ENCODE measurements around the gene SLC36A1.

Gene SLC36A1

GRCh38 chr5:151454166-151454565, 6.8 kb downstream of the SLC36A1 start:
- no peak for DNase-seq

DNA sequence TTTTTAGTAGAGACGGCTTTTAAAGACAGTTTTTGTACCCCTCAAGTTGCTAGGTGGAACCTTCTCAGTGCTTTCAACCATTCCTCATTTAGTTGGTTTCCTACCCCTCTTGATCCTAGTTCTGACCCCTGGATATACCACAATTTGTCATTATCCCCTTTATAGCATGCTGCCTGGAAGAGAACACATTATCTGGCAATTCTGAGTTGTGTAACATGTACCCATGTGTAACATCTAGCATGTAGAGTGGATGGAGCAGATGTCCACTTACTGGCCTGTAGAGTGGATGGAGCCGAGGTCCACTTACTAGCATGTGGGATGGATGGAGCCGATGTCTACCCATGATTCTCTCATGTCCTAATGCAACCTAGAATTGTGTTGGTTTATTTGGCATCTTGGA, 7.5 kb downstream of the SLC36A1 start:
- no peak for DNase-seq

- no peak for DNase-seq
Measured at GRCh38 chr5:151456321-151456940, 9.0 kb downstream of the SLC36A1 start.

DNA sequence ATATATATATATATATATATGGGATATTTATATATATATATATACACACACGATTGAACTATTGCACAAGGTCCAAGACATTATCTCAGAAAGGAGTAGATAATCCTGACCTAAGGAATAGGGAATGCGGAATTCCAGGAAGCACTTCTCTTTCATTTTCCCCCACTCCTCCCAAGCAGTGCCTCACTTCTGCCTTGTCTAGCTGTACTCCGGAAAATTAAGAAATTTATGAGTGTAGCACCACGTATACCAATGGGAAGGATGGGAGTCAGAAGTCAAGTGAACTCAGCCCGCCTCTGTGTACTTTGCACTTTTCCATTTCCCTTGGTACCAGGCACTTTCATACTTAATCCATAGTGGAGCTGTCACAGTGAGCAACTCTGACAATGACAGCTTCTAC, 10.9 kb downstream of the SLC36A1 start:
- no peak for DNase-seq

GRCh38 chr5:151459680-151460324, 12.4 kb downstream of the SLC36A1 start:
- no peak for DNase-seq

DNA sequence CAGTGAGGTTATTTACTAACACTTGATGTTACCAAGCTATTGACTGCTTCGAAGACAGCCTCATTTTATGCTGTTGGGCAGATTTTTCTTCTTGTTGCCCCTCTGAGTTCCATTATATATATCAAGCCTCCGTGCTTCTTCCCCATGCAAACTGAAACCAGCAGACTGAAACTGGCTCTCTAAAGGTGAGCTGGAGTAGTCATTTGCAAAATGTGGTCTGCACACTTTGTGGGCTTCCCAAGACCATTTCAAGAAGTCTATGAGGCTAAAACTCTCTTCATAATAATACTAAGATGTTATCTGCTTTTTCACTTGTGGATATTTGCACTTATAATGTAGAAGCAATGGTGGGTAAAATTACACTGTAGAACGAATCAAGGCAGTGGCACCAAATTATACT, 13.9 kb downstream of the SLC36A1 start:
- DNase-seq = no peak

- DNase-seq = no peak
Measured at GRCh38 chr5:151463137-151464029, 16.0 kb downstream of the SLC36A1 start.

DNA sequence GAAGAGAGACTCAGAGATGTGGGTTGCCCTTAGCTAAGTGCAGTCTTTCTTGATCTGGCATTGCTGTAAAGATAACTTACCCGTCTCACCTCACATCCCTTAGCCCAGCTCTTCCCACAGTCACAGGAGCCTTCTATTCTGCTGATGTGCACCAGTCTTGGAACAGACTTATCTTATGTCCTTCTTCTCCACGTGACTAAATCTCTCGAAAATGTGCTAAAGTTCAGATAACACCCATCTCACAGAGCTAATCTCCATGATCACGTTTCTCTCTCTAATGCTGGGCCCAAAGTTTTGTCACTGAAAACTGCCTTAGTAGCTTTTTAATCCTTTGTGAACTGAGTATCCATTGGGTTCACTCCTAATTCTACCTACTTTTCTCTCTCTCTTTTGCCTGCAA, 16.7 kb downstream of the SLC36A1 start:
- DNase-seq = no peak

- DNase-seq = no peak
Measured at GRCh38 chr5:151465476-151465875, 18.1 kb downstream of the SLC36A1 start.

DNA sequence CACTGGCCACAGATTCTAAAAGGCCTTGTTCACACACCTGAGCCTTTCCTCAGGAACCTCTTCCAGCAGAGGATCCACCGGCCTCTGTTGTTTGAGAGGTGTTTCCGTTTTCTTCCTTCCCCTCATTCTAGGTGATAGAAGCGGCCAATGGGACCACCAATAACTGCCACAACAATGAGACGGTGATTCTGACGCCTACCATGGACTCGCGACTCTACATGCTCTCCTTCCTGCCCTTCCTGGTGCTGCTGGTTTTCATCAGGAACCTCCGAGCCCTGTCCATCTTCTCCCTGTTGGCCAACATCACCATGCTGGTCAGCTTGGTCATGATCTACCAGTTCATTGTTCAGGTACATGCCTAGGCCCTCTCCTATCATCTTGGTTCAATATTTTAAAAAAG, 20.2 kb downstream of the SLC36A1 start:
- DNase-seq = no peak

- no peak for DNase-seq
Measured at GRCh38 chr5:151469386-151469785, 22.0 kb downstream of the SLC36A1 start.

GRCh38 chr5:151469992-151470391, 22.6 kb downstream of the SLC36A1 start:
- peak; percentile 87 for DNase-seq

DNA sequence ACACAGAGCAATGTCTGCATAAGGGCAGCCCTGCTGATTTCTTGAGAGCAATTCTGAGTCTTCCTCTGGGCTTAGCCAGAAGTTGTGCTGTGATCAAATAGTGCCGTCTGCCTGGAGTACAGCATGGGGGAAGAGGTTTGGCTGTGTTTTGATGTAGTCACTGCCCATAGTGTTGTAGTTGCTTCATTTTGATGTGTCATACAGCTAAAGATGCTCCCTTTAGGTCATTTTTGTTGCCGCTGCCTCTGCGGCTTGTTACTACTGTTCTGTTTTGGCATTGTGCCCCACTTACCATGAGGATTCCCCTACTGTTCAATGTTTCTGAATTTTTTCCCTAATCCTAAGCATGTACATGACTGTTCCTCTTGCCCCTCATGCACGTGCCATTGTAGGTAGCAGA, 23.0 kb downstream of the SLC36A1 start:
- DNase-seq = peak; percentile 69

DNA sequence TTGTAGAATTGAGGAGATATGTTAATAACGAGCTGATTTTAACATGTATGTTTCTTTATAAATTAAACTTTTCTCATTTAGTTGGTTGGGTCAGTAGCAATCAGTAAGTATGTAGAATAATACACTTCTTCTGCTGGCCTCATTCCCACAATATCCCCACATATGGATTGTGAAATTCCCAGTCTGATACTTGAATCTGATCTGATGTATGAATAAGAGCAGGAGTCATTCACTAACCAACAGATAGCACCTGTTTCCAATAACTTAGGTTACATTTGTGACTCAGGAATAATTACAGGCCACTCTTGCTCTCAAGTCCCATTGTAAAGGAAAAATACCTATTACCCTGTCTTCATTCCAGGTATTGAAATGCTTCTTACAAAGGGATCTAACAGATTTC, 23.9 kb downstream of the SLC36A1 start:
- peak; percentile 8 for DNase-seq

DNA sequence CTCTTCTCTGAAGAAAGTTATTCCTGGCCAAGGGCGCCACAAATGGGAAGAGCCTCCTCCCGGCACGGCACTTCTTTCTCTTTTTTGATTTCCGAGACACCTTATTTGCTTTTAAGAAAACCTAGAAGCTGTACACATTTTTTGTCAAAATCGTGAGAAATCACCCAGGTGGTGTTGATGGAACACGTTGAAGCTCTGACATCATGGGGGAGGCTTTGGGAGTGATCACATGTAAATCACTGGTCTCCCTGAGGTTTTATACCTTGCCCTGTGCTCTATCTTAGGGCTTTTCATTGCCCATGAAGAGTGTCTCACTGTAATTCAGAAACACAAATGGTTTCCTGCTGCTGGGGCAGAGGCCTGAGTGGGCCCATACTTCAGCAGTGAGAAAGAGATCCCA, 27.4 kb downstream of the SLC36A1 start:
- no peak for DNase-seq

DNA sequence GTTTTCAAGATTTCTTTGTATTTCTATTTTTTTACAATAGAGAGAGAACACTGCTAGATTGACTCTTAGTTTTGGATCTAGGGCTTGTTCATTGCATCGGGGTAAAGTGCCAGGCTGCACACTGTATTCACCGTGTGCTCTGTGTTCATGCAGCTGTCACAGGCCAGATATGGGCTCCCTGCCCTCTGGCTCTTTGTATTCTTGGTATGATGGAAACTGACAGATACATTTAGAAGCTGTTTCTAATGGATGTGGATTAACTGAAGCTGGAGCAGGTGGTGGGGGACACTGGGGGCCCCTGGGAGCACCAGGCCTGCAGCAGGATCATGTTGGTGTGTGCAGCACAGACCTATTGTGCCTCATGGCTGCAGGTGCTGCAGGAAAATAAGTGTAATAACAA, 28.0 kb downstream of the SLC36A1 start:
- no peak for DNase-seq

DNA sequence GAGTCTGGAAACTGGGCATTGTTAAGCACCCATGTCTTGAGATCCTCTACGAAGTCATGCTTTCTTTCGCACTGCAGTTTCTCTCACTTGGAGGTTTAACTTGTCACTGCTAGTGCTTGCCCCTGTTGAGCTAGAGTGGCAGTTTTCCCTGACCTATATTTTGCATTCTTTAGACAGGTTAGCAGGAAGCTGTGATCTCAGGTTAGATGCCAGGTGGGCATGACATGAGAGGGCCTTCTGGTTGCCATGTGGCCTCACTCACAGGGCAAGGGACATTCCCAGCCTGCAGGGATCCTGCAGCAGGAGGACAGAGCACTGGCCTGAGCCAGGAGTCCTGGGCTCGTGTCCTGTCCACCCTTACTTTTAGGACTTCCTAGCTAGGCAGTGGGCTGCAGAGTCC, 28.6 kb downstream of the SLC36A1 start:
- no peak for DNase-seq

- no peak for DNase-seq
Measured at GRCh38 chr5:151477101-151477500, 29.7 kb downstream of the SLC36A1 start.

DNA sequence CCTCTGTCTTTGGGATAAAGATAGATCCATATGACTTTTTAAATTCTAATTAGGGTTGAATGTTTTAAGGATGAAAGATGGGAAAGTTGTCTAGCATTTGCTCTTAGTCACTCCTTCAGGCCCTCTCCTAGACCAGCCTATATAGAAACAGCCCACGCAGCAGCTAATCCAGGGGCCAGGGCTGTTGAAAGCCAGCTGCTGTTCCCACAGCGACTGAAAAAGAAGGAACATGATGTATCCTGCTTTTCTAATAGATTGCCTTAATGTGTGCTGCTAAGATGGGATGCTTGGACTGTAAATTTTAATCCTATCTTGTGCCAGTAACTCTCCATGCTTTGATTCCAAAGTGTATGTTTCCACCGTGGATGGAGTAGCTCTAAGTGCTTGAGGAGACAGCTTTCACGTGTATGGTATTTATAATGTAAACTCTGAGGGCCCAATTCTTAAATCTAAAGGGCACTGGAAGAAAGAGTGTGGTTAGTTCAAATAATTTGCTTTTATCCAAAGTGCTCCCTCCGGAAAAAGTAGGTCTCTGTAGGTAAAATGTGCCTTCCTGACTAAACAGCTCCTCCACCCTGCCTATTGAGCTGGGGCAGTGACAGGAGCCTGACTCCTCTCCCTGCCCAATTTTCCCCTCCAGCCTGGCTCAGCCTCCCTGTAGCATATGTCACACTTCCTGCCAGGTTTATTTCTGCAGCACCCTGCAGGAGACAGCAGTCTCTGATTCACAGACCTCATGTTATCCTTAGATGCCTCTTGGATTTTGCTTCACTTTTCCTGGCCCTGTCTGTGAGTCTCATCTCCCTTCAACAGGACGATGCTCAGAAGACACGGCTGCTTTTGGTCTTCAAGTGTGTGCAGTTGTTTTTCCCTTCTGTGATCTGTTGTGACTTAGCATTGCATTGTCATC, 33.2 kb downstream of the SLC36A1 start:
- DNase-seq = no peak

DNA sequence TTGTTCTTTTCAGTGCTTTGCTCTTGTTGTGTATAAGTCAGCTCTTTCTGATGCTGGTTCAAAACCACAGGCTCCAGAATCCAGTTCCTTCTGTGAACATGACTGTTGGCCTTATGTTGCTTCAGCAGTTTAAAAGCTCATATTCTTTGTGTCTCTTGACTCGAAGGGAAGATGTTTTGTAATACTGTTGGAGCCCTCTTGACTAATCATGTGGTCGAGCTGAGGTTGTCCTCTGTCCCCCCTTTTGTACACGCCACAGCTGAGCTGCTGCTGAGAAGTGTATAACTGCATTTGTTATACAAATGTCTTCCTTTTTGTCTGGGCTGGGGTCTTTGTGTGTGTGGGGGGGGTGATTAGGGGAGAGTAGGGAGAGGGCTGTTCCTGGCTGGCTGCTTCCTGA, 35.8 kb downstream of the SLC36A1 start:
- no peak for DNase-seq

GRCh38 chr5:151483647-151484046, 36.2 kb downstream of the SLC36A1 start:
- no peak for DNase-seq

DNA sequence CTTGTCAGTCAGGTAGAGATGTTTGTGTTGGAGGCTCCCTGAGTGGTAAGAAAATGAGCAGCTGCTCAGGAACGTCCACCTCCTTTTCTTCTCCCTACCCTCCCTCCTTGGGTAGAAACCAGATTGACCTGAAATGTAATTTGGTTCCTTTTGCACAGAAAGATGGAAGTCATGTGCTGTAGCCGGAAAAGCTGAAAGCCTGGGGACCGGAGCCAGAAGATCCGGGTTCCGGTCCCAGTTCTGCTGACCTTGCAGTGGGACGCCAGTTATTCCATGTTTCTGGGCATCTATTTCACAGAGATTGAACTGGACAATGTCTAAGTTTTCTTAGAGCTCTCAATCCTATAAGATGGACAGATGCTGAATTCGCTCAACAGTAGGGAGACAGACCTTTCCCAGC, 40.1 kb downstream of the SLC36A1 start:
- no peak for DNase-seq

DNA sequence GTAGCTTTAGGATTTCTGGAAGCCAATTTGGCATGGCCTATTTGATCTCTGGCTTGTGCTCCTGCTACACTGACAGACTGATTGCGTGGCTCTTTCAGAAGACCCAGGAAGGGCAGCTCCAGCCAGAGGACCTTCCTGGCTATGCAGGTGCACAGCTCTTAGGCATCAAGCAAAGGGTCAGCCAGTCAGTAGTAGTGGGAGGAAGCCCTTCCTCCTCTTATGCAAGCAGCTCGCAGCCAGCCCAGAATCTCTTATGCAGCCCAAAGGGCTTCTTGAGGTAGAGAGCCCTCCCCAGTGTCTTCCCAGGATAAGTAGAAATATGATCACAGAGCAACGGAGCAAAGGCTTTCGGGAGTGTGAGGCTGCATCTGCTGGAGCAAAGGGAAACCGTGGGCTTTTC, 43.2 kb downstream of the SLC36A1 start:
- DNase-seq = no peak

All from NCI-H1092 treated with DMSO at 0.1 percent for 48 hours (cell line).